Stomach smooth muscle (tissue), 2 donors: ENCODE measurements around the gene COL5A2.

Experiments used
- H3K27ac ChIP-seq: one replicate; pipeline ENCODE4 v1.7.0; 2013; ENCODE audit warnings: mild to moderate bottlenecking, low read length, inconsistent platforms
- H3K27me3 ChIP-seq, 2 donors: one replicate each; pipeline ENCODE4 v1.7.0; 2013; ENCODE audit warnings: low read length in 2 of 2; ENCODE audit not compliant: insufficient read depth in 2 of 2, control insufficient read depth in 1 of 2
- H3K36me3 ChIP-seq, 2 donors: one replicate each; pipeline ENCODE4 v1.7.0; 2013; ENCODE audit warnings: low read length in 2 of 2; ENCODE audit not compliant: control insufficient read depth in 2 of 2, insufficient read depth in 2 of 2
- H3K4me1 ChIP-seq: one replicate; pipeline ENCODE4 v1.7.0; 2013; ENCODE audit warnings: low read length; ENCODE audit not compliant: control insufficient read depth, insufficient read depth
- H3K4me3 ChIP-seq, 2 donors: one replicate each; pipeline ENCODE4 v1.7.0; 2013; ENCODE audit warnings: low read length in 2 of 2
- H3K9ac ChIP-seq, 2 donors: one replicate each; pipeline ENCODE4 v1.7.0; 2013; ENCODE audit warnings: low read length in 2 of 2, mild to moderate bottlenecking in 1 of 2
- H3K9me3 ChIP-seq, 2 donors: one replicate each; pipeline ENCODE4 v1.7.0; 2013; ENCODE audit warnings: low read length in 2 of 2; ENCODE audit not compliant: control insufficient read depth in 2 of 2
- donor health status: healthy.
- donor health status: Pancreatic carcinoma.

Gene COL5A2

GRCh38 chr2:189150033-189150432, 29.5 kb downstream of the COL5A2 start:
- Histone ChIP-seq H3K9ac (no peak overlapping the region), H3K27ac (no peak overlapping the region), H3K9me3 (no peaks in the 10 kb centered on the region), H3K4me1 (peaks cover 9% of the 10 kb centered on the region), H3K36me3 (no peaks in the 10 kb centered on the region), H3K27me3 (no peaks in the 10 kb centered on the region), H3K4me3 (no peak overlapping the region)

- Histone ChIP-seq H3K4me3 (no peak overlapping the region), H3K4me1 (peaks cover 3% of the 10 kb centered on the region), H3K27ac (no peak overlapping the region), H3K9ac (no peak overlapping the region), H3K27me3 (no peaks in the 10 kb centered on the region), H3K9me3 (no peaks in the 10 kb centered on the region), H3K36me3 (no peaks in the 10 kb centered on the region)
These were observed 31.6 kb downstream of the COL5A2 start for GRCh38 chr2:189147989-189148388.

GRCh38 chr2:189147361-189147760, 32.2 kb downstream of the COL5A2 start:
- Histone ChIP-seq H3K9me3 (no peaks in the 10 kb centered on the region), H3K27ac (no peak overlapping the region), H3K4me3 (no peak overlapping the region), H3K4me1 (peaks cover 3% of the 10 kb centered on the region), H3K27me3 (no peaks in the 10 kb centered on the region), H3K36me3 (no peaks in the 10 kb centered on the region), H3K9ac (no peak overlapping the region)

- H3K27me3 ChIP-seq, result no peaks in the 10 kb centered on the region
- no peak overlapping the region for H3K9ac ChIP-seq
- no peaks in the 10 kb centered on the region for H3K36me3 ChIP-seq
- peaks cover 3% of the 10 kb centered on the region for H3K4me1 ChIP-seq
- H3K27ac ChIP-seq, result no peak overlapping the region
- H3K4me3 ChIP-seq, result no peak overlapping the region
- H3K9me3 ChIP-seq, result no peaks in the 10 kb centered on the region
These were observed 33.0 kb downstream of the COL5A2 start for GRCh38 chr2:189146553-189146952.

- H3K27me3 ChIP-seq, result no peaks in the 10 kb centered on the region
- H3K4me3 ChIP-seq, result no peak overlapping the region
- no peaks in the 10 kb centered on the region for H3K4me1 ChIP-seq
- no peaks in the 10 kb centered on the region for H3K36me3 ChIP-seq
- H3K9me3 ChIP-seq, result no peaks in the 10 kb centered on the region
- H3K27ac ChIP-seq, result no peak overlapping the region
- no peak overlapping the region for H3K9ac ChIP-seq
These were observed 34.8 kb downstream of the COL5A2 start for GRCh38 chr2:189144700-189145211.

GRCh38 chr2:189143925-189144324, 35.6 kb downstream of the COL5A2 start:
- peak overlapping the region in 1 of 2 donors; percentile 14 for H3K9ac ChIP-seq
- H3K27me3 ChIP-seq, result no peaks in the 10 kb centered on the region
- no peaks in the 10 kb centered on the region for H3K9me3 ChIP-seq
- H3K36me3 ChIP-seq, result no peaks in the 10 kb centered on the region
- H3K4me1 ChIP-seq, result no peaks in the 10 kb centered on the region
- no peak overlapping the region for H3K4me3 ChIP-seq
- no peak overlapping the region for H3K27ac ChIP-seq

- Histone ChIP-seq H3K27me3 (no peaks in the 10 kb centered on the region), H3K36me3 (no peaks in the 10 kb centered on the region), H3K9ac (no peak overlapping the region), H3K4me3 (peak overlapping the region in 1 of 2 donors; percentile 7), H3K27ac (no peak overlapping the region), H3K4me1 (no peaks in the 10 kb centered on the region), H3K9me3 (no peaks in the 10 kb centered on the region)
These were observed 36.4 kb downstream of the COL5A2 start for GRCh38 chr2:189142893-189143759.

- H3K27me3 ChIP-seq, result no peaks in the 10 kb centered on the region
- no peak overlapping the region for H3K27ac ChIP-seq
- no peak overlapping the region for H3K4me3 ChIP-seq
- H3K9me3 ChIP-seq, result no peaks in the 10 kb centered on the region
- H3K9ac ChIP-seq, result no peak overlapping the region
- no peaks in the 10 kb centered on the region for H3K4me1 ChIP-seq
- H3K36me3 ChIP-seq, result no peaks in the 10 kb centered on the region
These were observed 40.8 kb downstream of the COL5A2 start for GRCh38 chr2:189138800-189139199.

GRCh38 chr2:189137519-189137918, 42.0 kb downstream of the COL5A2 start:
- H3K27me3 ChIP-seq, result no peaks in the 10 kb centered on the region
- no peaks in the 10 kb centered on the region for H3K9me3 ChIP-seq
- H3K4me1 ChIP-seq, result no peaks in the 10 kb centered on the region
- H3K4me3 ChIP-seq, result no peak overlapping the region
- H3K9ac ChIP-seq, result no peak overlapping the region
- H3K36me3 ChIP-seq, result no peaks in the 10 kb centered on the region
- no peak overlapping the region for H3K27ac ChIP-seq

GRCh38 chr2:189134485-189134884, 45.1 kb downstream of the COL5A2 start:
- no peak overlapping the region for H3K27ac ChIP-seq
- no peaks in the 10 kb centered on the region for H3K27me3 ChIP-seq
- H3K4me3 ChIP-seq, result no peak overlapping the region
- no peaks in the 10 kb centered on the region for H3K36me3 ChIP-seq
- H3K4me1 ChIP-seq, result no peaks in the 10 kb centered on the region
- no peak overlapping the region for H3K9ac ChIP-seq
- no peaks in the 10 kb centered on the region for H3K9me3 ChIP-seq

GRCh38 chr2:189131991-189132390, 47.6 kb downstream of the COL5A2 start:
- H3K27me3 ChIP-seq, result no peaks in the 10 kb centered on the region
- no peak overlapping the region for H3K9ac ChIP-seq
- H3K27ac ChIP-seq, result no peak overlapping the region
- H3K36me3 ChIP-seq, result no peaks in the 10 kb centered on the region
- H3K4me3 ChIP-seq, result no peak overlapping the region
- H3K9me3 ChIP-seq, result no peaks in the 10 kb centered on the region
- H3K4me1 ChIP-seq, result no peaks in the 10 kb centered on the region
